A549 (cell line): ENCODE data around the gene OPN1SW. TPM values are rescaled to one million over a fixed set of nuclear protein-coding genes. Genes with fewer than 3 reads are reported as not detected.

ENCODE experiments used
- ATAC-seq, 2 experiments: fragments of 200-7000 bp in 1 of 2; fragments of >200 bp in 1 of 2; cut with Nextera tagmentation in 1 of 2; cut with Tn5 transposase in 1 of 2; 3 replicates each; pipeline versions ENCODE4 v1.8.0 to v1.9.1; 2018 to 2020; ENCODE audit warnings: mild to moderate bottlenecking in 1 of 2, moderate library complexity in 1 of 2
- CTCF ChIA-PET: fragments of 300-600 bp; sonication (Branson Sonifier 250); formaldehyde crosslinking; extraction: SDS; loops from one replicate; lab custom pipeline; 2021; ENCODE audit warnings: antibody characterized with exemption, inconsistent platforms; lab: Yijun Ruan, JAX
- POLR2A ChIA-PET: fragments of 350-600 bp; formaldehyde crosslinking; extraction: SDS; loops from one replicate; lab custom pipeline; 2021; ENCODE audit warnings: antibody characterized with exemption, inconsistent platforms; lab: Yijun Ruan, JAX
- DNase-seq, 2 experiments: peaks; one replicate each; pipeline versions ENCODE4 v3.0.0 to v3.0.0-alpha.2; 2011 to 2016; ENCODE audit warnings: low read depth in 1 of 2, low spot score in 1 of 2
- FAIRE-seq: peaks from 2 replicates; lab custom pipeline; 2011; peaks lifted over from hg19 to GRCh38; lab: Jason Lieb, UNC
- H3K27ac ChIP-seq, 2 experiments: fragments of >200 bp; sonication (Bioruptor Twin); formaldehyde crosslinking; 3 replicates each; pipeline ENCODE4 v1.5.1; 2016 to 2017
- H3K4me1 ChIP-seq: fragments of >200 bp; sonication (Bioruptor Twin); formaldehyde crosslinking; 3 replicates; pipeline ENCODE4 v1.6.1; 2016
- H3K4me2 ChIP-seq: fragments of >200 bp; sonication (Bioruptor Twin); formaldehyde crosslinking; 3 replicates; pipeline ENCODE4 v1.6.1; 2016
- H3K4me3 ChIP-seq: fragments of >200 bp; sonication (Bioruptor Twin); formaldehyde crosslinking; 3 replicates; pipeline ENCODE4 v1.5.1; 2016
- H3K9me3 ChIP-seq: fragments of >200 bp; sonication (Bioruptor Twin); formaldehyde crosslinking; 3 replicates; pipeline ENCODE4 v1.6.1; 2016
- CEBPB ChIP-seq, 2 experiments: fragments of >200 bp in 1 of 2; sonication (Bioruptor Twin) in 1 of 2; formaldehyde crosslinking in 1 of 2; IDR thresholded peaks; 2 replicates each; pipeline ENCODE4 v1.6.1; 2012 to 2016
- EHMT2 ChIP-seq: fragments of 200-600 bp; sonication (generic); IDR thresholded peaks from 2 replicates; pipeline ENCODE4 v1.6.1; 2016; ENCODE audit warnings: antibody characterized with exemption, low read depth, mild to moderate bottlenecking, moderate library complexity
- FOSB ChIP-seq: fragments of 250-450 bp; sonication (Bioruptor Pico); IDR thresholded peaks from 2 replicates; pipeline ENCODE4 v1.5.0; 2020; ENCODE audit warnings: mild to moderate bottlenecking, moderate library complexity
- FOSL2 ChIP-seq, 2 experiments: fragments of 450-650 bp in 1 of 2; fragments of >200 bp in 1 of 2; sonication (Bioruptor Twin) in 1 of 2; formaldehyde crosslinking; IDR thresholded peaks; 2 replicates each; pipeline versions ENCODE4 v1.5.0 to v1.6.1; 2016 to 2020; ENCODE audit warnings: mild to moderate bottlenecking in 1 of 2, moderate library complexity in 1 of 2
- JUN ChIP-seq, 2 experiments: fragments of >200 bp; sonication (Bioruptor Twin); formaldehyde crosslinking; IDR thresholded peaks; 2 replicates in 1 of 2; 3 replicates in 1 of 2; pipeline ENCODE4 v1.6.1; 2016 to 2017
- JUNB ChIP-seq: fragments of >200 bp; sonication (Bioruptor Twin); formaldehyde crosslinking; IDR thresholded peaks from 2 replicates; pipeline ENCODE4 v1.6.1; 2016
- MAZ ChIP-seq: fragments of 150-350 bp; IDR thresholded peaks from 2 replicates; pipeline ENCODE4 v1.6.1; 2014; ENCODE audit warnings: antibody characterized with exemption, low read depth, low read length, borderline replicate concordance
- MYC ChIP-seq: IDR thresholded peaks from 2 replicates; pipeline ENCODE4 v1.6.1; 2012; ENCODE audit warnings: mild to moderate bottlenecking, inconsistent platforms, low read length, improper control_type of control experiment, borderline replicate concordance
- NFE2L2 ChIP-seq: fragments of 150-350 bp; conservative IDR thresholded peaks from 2 replicates; pipeline ENCODE4 v1.6.1; 2014; ENCODE audit warnings: low read length
- NR3C1 ChIP-seq: fragments of >200 bp; sonication (Bioruptor Twin); formaldehyde crosslinking; IDR thresholded peaks from 3 replicates; pipeline ENCODE4 v1.6.1; 2017
- PHF8 ChIP-seq: fragments of 200-600 bp; sonication (generic); IDR thresholded peaks from 2 replicates; pipeline ENCODE4 v1.6.1; 2016; ENCODE audit warnings: low read depth, mild to moderate bottlenecking, antibody characterized with exemption, moderate library complexity, borderline replicate concordance
- POLR2AphosphoS2 ChIP-seq: conservative IDR thresholded peaks from 2 replicates; pipeline ENCODE4 v1.6.1; 2012; ENCODE audit warnings: low read length, improper control_type of control experiment, inconsistent platforms
- RARB ChIP-seq: fragments of 250-450 bp; sonication (Bioruptor Pico); IDR thresholded peaks from 2 replicates; pipeline ENCODE4 v1.8.0; 2021; ENCODE audit warnings: mild to moderate bottlenecking, moderate library complexity
- RCOR1 ChIP-seq: fragments of 150-350 bp; IDR thresholded peaks from 2 replicates; pipeline ENCODE4 v1.6.1; 2014; ENCODE audit warnings: antibody characterized with exemption, low read length, low read depth
- RFX5 ChIP-seq: fragments of 450-650 bp; IDR thresholded peaks from 2 replicates; pipeline ENCODE4 v1.7.1; 2014; ENCODE audit warnings: antibody characterized with exemption, mild to moderate bottlenecking, moderate library complexity
- SMC3 ChIP-seq: fragments of >200 bp; sonication (Bioruptor Twin); formaldehyde crosslinking; IDR thresholded peaks from 3 replicates; pipeline ENCODE4 v1.6.1; 2018; ENCODE audit warnings: inconsistent platforms
- ZFP36 ChIP-seq: fragments of 450-650 bp; IDR thresholded peaks from 2 replicates; pipeline ENCODE4 v1.6.1; 2014; ENCODE audit warnings: borderline replicate concordance; ENCODE audit not compliant: partially characterized antibody
- WGBS: methylation state at CpG from one replicate; pipeline ENCODE4 v1.1.6; 2017; ENCODE audit errors: missing lambda C conversion rate; 5-methylcytosine and 5-hydroxymethylcytosine counted together
- polyA plus RNA-seq, 4 experiments: library from polyadenylated mRNA; depleted of rRNA in 3 of 4; stranded (reverse); fragments of >200 nt; fragmentation: RNase III in 1 of 4; extraction: RNeasy Plus Mini Kit Qiagen cat#74134 plus additional on column Dnase treatment in 1 of 4; gene quantifications; 2 replicates in 3 of 4; 3 replicates in 1 of 4; pipeline ENCODE4 v1.2.3, GENCODE V29; 2011 to 2017
- TF ChIP-seq, protein P1 (sequence below): IDR thresholded peaks from 2 replicates; pipeline ENCODE4 v1.6.1; 2012
- TF ChIP-seq, protein P2 (sequence below): fragments of 250-450 bp; sonication (Bioruptor Pico); IDR thresholded peaks from 2 replicates; pipeline ENCODE4 v1.5.0; 2021; ENCODE audit warnings: mild to moderate bottlenecking, moderate library complexity, borderline replicate concordance
- TF ChIP-seq, protein P3 (sequence below): fragments of 200-600 bp; sonication (generic); IDR thresholded peaks from 2 replicates; pipeline ENCODE4 v1.6.1; 2016; ENCODE audit warnings: antibody characterized with exemption, mild to moderate bottlenecking, moderate library complexity
- TF ChIP-seq, protein P4 (sequence below): fragments of >200 bp; sonication (Bioruptor Twin); formaldehyde crosslinking; IDR thresholded peaks from 3 replicates; pipeline ENCODE4 v1.5.1; 2016

The OPN1SW gene
- polyA plus RNA-seq, 2 of the 4 experiments (the other 2 are of a cell fraction) = not detected

DNA sequence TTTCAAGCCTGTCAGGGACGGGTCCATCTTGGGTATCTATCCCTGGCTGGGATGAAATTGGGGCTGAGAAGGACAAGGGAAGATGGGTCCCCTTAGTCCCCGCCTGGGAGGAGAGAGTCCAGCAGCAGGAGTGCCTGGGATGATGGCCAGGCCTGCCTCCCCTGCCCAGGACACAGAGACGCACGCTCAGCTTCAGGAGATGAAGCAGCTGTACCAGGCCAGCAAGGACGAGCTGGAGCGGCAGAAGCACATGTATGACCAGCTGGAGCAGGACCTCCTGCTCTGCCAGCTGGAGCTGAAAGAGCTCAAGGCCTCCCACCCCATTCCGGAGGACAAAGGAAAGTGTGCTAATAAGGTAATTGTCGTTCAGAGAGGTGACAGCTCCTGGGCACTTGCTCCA is 31.6 kb upstream of the OPN1SW start:
- FAIRE-seq (no peak), ATAC-seq (no peak), DNase-seq (no peak)
- TF ChIP-seq RARB (CRISPR knock-in tag) = no peak
- no peak for TF ChIP-seq FOSL2 (IDR thresholded peaks at IDR 0.05)
- no peak for TF ChIP-seq FOSL2 (CRISPR knock-in tag; IDR thresholded peaks at IDR 0.05)
- no peak for TF ChIP-seq FOSB (CRISPR knock-in tag)
- no peak for TF ChIP-seq NR3C1
- TF ChIP-seq, protein P1, sequence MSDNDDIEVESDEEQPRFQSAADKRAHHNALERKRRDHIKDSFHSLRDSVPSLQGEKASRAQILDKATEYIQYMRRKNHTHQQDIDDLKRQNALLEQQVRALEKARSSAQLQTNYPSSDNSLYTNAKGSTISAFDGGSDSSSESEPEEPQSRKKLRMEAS = no peak
- TF ChIP-seq CEBPB (IDR thresholded peaks at IDR 0.05) = no peak
- no peak for TF ChIP-seq POLR2AphosphoS2
- TF ChIP-seq, protein P2, sequence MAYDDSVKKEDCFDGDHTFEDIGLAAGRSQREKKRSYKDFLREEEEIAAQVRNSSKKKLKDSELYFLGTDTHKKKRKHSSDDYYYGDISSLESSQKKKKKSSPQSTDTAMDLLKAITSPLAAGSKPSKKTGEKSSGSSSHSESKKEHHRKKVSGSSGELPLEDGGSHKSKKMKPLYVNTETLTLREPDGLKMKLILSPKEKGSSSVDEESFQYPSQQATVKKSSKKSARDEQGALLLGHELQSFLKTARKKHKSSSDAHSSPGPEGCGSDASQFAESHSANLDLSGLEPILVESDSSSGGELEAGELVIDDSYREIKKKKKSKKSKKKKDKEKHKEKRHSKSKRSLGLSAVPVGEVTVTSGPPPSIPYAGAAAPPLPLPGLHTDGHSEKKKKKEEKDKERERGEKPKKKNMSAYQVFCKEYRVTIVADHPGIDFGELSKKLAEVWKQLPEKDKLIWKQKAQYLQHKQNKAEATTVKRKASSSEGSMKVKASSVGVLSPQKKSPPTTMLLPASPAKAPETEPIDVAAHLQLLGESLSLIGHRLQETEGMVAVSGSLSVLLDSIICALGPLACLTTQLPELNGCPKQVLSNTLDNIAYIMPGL (CRISPR knock-in tag) = no peak
- no peak for TF ChIP-seq RCOR1
- TF ChIP-seq NFE2L2 = no peak
- Histone ChIP-seq H3K27ac (no peak overlapping the region), H3K4me1 (no peaks in the 10 kb centered on the region), H3K4me2 (no peak overlapping the region), H3K9me3 (no peaks in the 10 kb centered on the region), H3K4me3 (no peak overlapping the region)
- POLR2A ChIA-PET = no interaction called here
- CTCF ChIA-PET = interaction anchor here (0.6 to 3.2 kb wide), 3 partner anchors 13 to 307 kb away, joined by 3 to 8 read pairs (median 3); no protein-coding TSS in a partner anchor
- WGBS = 63% methylated on average over 6 of the region's 8 CpGs

DNA sequence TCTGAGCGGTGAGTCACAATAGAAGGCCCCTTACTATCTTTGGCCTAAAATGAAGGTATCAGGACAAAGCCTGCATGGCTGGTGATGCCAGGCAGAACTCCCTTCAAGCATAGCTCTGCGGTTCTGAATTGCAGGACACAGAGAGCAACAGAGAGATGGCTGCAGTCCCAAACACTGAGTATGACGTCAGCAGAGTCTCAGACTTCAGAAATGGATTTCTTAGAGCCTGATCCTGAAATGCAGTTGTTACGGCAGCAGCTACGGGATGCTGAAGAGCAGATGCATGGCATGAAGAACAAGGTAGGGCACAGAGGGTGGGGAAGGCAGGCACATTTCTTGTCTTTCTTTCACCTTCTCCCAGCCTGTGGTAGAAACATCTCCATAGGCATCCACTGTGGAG is 29.6 kb upstream of the OPN1SW start:
- H3K4me1 ChIP-seq = no peaks in the 10 kb centered on the region
- no peak overlapping the region for H3K4me2 ChIP-seq
- FAIRE-seq = no peak
- H3K9me3 ChIP-seq = no peaks in the 10 kb centered on the region
- H3K27ac ChIP-seq = no peak overlapping the region
- DNase-seq = no peak
- ATAC-seq = no peak
- no peak overlapping the region for H3K4me3 ChIP-seq
- WGBS = 81% methylated on average over 5 of the region's 5 CpGs
- TF ChIP-seq SMC3 = no peak
- no peak for TF ChIP-seq JUNB
- TF ChIP-seq MAZ = no peak
- TF ChIP-seq ZFP36 = no peak
- no peak for TF ChIP-seq JUN (IDR thresholded peaks at IDR 0.05)
- TF ChIP-seq PHF8 = no peak
- no peak for TF ChIP-seq RCOR1
- TF ChIP-seq, protein P3, sequence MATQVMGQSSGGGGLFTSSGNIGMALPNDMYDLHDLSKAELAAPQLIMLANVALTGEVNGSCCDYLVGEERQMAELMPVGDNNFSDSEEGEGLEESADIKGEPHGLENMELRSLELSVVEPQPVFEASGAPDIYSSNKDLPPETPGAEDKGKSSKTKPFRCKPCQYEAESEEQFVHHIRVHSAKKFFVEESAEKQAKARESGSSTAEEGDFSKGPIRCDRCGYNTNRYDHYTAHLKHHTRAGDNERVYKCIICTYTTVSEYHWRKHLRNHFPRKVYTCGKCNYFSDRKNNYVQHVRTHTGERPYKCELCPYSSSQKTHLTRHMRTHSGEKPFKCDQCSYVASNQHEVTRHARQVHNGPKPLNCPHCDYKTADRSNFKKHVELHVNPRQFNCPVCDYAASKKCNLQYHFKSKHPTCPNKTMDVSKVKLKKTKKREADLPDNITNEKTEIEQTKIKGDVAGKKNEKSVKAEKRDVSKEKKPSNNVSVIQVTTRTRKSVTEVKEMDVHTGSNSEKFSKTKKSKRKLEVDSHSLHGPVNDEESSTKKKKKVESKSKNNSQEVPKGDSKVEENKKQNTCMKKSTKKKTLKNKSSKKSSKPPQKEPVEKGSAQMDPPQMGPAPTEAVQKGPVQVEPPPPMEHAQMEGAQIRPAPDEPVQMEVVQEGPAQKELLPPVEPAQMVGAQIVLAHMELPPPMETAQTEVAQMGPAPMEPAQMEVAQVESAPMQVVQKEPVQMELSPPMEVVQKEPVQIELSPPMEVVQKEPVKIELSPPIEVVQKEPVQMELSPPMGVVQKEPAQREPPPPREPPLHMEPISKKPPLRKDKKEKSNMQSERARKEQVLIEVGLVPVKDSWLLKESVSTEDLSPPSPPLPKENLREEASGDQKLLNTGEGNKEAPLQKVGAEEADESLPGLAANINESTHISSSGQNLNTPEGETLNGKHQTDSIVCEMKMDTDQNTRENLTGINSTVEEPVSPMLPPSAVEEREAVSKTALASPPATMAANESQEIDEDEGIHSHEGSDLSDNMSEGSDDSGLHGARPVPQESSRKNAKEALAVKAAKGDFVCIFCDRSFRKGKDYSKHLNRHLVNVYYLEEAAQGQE = no peak
- TF ChIP-seq NR3C1 = no peak
- TF ChIP-seq, protein P4, sequence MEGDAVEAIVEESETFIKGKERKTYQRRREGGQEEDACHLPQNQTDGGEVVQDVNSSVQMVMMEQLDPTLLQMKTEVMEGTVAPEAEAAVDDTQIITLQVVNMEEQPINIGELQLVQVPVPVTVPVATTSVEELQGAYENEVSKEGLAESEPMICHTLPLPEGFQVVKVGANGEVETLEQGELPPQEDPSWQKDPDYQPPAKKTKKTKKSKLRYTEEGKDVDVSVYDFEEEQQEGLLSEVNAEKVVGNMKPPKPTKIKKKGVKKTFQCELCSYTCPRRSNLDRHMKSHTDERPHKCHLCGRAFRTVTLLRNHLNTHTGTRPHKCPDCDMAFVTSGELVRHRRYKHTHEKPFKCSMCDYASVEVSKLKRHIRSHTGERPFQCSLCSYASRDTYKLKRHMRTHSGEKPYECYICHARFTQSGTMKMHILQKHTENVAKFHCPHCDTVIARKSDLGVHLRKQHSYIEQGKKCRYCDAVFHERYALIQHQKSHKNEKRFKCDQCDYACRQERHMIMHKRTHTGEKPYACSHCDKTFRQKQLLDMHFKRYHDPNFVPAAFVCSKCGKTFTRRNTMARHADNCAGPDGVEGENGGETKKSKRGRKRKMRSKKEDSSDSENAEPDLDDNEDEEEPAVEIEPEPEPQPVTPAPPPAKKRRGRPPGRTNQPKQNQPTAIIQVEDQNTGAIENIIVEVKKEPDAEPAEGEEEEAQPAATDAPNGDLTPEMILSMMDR = no peak
- TF ChIP-seq RFX5 = no peak
- TF ChIP-seq MYC = no peak
- no peak for TF ChIP-seq EHMT2
- ChIA-PET CTCF (interaction anchor here (1.3 to 3.2 kb wide), 5 partner anchors 10 to 378 kb away, joined by 3 to 8 read pairs (median 3); no protein-coding TSS in a partner anchor), POLR2A (no interaction called here)
